Measurements from ENCODE around the gene ELFN1.

- TF ChIP-seq CTCF (optimal IDR thresholded peaks at IDR 0.05 in 1 of 3, IDR thresholded peaks at IDR 0.05 in 1 of 3, conservative IDR thresholded peaks at IDR 0.05 in 1 of 3; ENCODE audit: extremely low read depth in 1 of 3, insufficient read depth in 2 of 3, low read length in 3 of 3) (no peak), EZH2 (IDR thresholded peaks at IDR 0.05; ENCODE audit: low read length) (no peak)
Measured at GRCh38 chr7:1710936-1711335, 40.9 kb downstream of the ELFN1 start.

Measured in keratinocyte (primary cell).